ENCODE results near the gene SLC6A9. TPM values are rescaled to one million over a fixed set of nuclear protein-coding genes. Genes with fewer than 3 reads are reported as not detected.

The SLC6A9 gene
- polyA plus RNA-seq, 2 of the 4 experiments (the other 2 are of a cell fraction): 9.0 to 17.7 TPM

DNA sequence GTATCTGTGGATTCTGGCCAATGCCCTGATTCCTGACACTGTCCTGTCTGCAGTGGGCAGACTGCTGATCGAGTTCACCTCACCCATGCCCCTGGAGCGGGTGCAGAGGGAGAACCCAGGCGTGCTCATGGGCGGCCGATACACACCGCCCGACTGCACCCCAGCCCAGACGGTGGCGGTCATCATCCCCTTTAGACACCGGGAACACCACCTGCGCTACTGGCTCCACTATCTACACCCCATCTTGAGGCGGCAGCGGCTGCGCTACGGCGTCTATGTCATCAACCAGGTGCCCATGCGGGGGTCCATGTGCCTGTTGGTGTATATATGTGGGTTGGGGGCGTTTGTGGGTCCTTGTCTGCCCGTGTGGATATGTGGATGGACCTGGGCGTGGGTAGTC is 49.6 kb downstream of the SLC6A9 start:
- H3K9me3 ChIP-seq: no peaks in the 10 kb centered on the region
- H3K4me2 ChIP-seq: no peak overlapping the region
- DNase-seq (ENCODE audit: low read depth in 1 of 2, low spot score in 1 of 2) (no peak), ATAC-seq (no peak), FAIRE-seq (no peak)
- H3K4me3 ChIP-seq: no peak overlapping the region
- TF ChIP-seq CBX8 (IDR thresholded peaks at IDR 0.05) (no peak), RFX5 (IDR thresholded peaks at IDR 0.05) (no peak), RARB (CRISPR knock-in tag; IDR thresholded peaks at IDR 0.05) (no peak)
- TF ChIP-seq, protein P1, sequence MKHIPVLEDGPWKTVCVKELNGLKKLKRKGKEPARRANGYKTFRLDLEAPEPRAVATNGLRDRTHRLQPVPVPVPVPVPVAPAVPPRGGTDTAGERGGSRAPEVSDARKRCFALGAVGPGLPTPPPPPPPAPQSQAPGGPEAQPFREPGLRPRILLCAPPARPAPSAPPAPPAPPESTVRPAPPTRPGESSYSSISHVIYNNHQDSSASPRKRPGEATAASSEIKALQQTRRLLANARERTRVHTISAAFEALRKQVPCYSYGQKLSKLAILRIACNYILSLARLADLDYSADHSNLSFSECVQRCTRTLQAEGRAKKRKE (CRISPR knock-in tag; IDR thresholded peaks at IDR 0.05; ENCODE audit: low read depth): no peak
- peaks cover 35% of the 10 kb centered on the region; the same call in 1 of the 3 replicates for H3K4me1 ChIP-seq
- H3K27ac ChIP-seq: no peak overlapping the region
- WGBS (ENCODE audit: missing lambda C conversion rate): 91% methylated on average over 13 of the region's 20 CpGs
- POLR2A ChIA-PET: no interaction called here
- CTCF ChIA-PET: no interaction called here

- Histone ChIP-seq H3K4me3 (no peak overlapping the region), H3K9me3 (no peaks in the 10 kb centered on the region), H3K4me2 (peak overlapping the region; percentile 91; the same call in 1 of the 3 replicates), H3K27ac (peak overlapping the region in 1 of 2 experiments; percentile 100; a peak in 2 of 6 replicates), H3K4me1 (peaks cover 34% of the 10 kb centered on the region; the same call in 1 of the 3 replicates)
- FAIRE-seq (no peak), DNase-seq (ENCODE audit: low read depth in 1 of 2, low spot score in 1 of 2) (no peak), ATAC-seq (no peak)
- CTCF ChIA-PET: no interaction called here
- WGBS (ENCODE audit: missing lambda C conversion rate): 98% methylated on average over 14 of the region's 20 CpGs
- POLR2A ChIA-PET: no interaction called here
- TF ChIP-seq RAD21 (conservative IDR thresholded peaks at IDR 0.05 in 1 of 2, IDR thresholded peaks at IDR 0.05 in 1 of 2) (no peak), SMC3 (IDR thresholded peaks at IDR 0.05) (no peak), MAZ (IDR thresholded peaks at IDR 0.05; ENCODE audit: borderline replicate concordance, low read depth, low read length) (no peak), SREBF2 (IDR thresholded peaks at IDR 0.05) (no peak), CBX2 (IDR thresholded peaks at IDR 0.05; ENCODE audit: borderline replicate concordance, low read depth) (no peak)
Observed at GRCh38 chr1:43981135-43981491, 50.1 kb downstream of the SLC6A9 start.

DNA sequence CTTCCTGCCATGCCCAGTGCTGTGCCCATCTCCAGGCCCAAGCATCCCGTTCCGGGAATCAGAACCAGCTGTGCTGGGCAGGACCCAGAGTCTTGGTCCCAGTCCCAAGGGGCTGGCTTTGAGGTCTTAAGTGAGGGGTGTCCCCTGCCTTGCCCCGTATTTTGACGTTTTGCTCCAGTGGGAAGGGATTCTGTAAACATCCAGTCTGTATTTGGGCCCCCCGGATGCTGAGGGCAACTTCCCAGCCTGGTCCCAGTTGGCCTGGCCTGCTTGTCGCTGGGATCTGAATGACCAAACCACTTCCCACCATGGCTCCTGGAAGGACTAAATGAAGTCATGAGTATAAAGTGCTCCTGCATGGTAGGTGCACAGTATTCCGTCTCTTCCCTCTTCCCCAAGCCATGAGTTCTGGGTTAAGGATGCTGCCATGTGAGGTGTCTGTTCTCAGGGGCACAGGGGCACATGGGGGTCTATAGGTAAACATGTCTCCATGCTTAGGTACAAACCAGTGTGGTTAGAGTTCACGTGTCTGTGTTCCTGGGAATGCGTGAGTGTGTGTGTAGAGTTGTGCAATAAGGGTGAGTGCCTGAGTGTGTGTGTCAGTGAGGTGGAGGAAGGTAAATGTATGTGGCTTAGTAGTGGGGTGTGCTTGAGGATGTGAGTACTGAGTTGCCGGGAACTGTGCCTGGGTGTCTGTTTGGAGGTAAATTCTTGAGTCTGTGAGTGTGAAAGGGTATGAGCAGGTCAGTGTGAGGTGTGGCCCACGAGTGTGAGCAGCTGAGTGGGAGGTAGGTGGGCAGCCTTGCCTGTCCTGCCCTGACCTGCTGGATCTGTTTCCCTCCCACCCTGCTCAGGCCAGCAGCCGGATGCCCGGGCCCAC is 50.8 kb downstream of the SLC6A9 start:
- CTCF ChIA-PET: no interaction called here
- no peak for FAIRE-seq
- Histone ChIP-seq H3K27ac (peak overlapping the region; percentile 84 to 100), H3K4me3 (peak overlapping the region; percentile 95), H3K9me3 (no peaks in the 10 kb centered on the region), H3K4me1 (peaks cover 34% of the 10 kb centered on the region; the same call in 2 of the 3 replicates), H3K4me2 (peak overlapping the region; percentile 91)
- DNase-seq (ENCODE audit: low read depth in 1 of 2, low spot score in 1 of 2): no peak
- ATAC-seq: no peak
- 83% methylated on average over 11 of the region's 13 CpGs for WGBS (ENCODE audit: missing lambda C conversion rate)
- TF ChIP-seq NR3C1 (IDR thresholded peaks at IDR 0.05) (no peak), ZSCAN20 (CRISPR knock-in tag; IDR thresholded peaks at IDR 0.05) (no peak), CEBPB (IDR thresholded peaks at IDR 0.05) (peak in 1 of 2 experiments; percentile 46; a peak in 1 of 4 replicates), HOXB5 (CRISPR knock-in tag; IDR thresholded peaks at IDR 0.05) (no peak)
- POLR2A ChIA-PET: no interaction called here

- ChIA-PET CTCF (no interaction called here), POLR2A (no interaction called here)
- H3K27ac ChIP-seq: peak overlapping the region; percentile 84 to 100
- no CpG with 5 or more reads among the region's 45 CpGs for WGBS (ENCODE audit: missing lambda C conversion rate)
- no peaks in the 10 kb centered on the region for H3K9me3 ChIP-seq
- H3K4me2 ChIP-seq: peak overlapping the region; percentile 91
- FAIRE-seq (no peak), ATAC-seq (peak; percentile 25 to 35; a peak in 4 of 6 replicates), DNase-seq (ENCODE audit: low read depth in 1 of 2, low spot score in 1 of 2) (peak in 1 of 2 experiments; percentile 33)
- peak overlapping the region; percentile 95 for H3K4me3 ChIP-seq
- no peak for TF ChIP-seq CBX8 (IDR thresholded peaks at IDR 0.05)
- TF ChIP-seq FOSL2 (IDR thresholded peaks at IDR 0.05): no peak
- no peak for TF ChIP-seq FOSL2 (CRISPR knock-in tag; IDR thresholded peaks at IDR 0.05)
- peak; percentile 14; the same call in 1 of the 2 replicates for TF ChIP-seq POLR2A (IDR thresholded peaks at IDR 0.05; ENCODE audit: low read length)
- TF ChIP-seq MYC (IDR thresholded peaks at IDR 0.05; ENCODE audit: borderline replicate concordance, low read length): peak; percentile 70; the same call in 1 of the 2 replicates
- no peak for TF ChIP-seq HDAC2 (IDR thresholded peaks at IDR 0.05)
- TF ChIP-seq, protein P2, sequence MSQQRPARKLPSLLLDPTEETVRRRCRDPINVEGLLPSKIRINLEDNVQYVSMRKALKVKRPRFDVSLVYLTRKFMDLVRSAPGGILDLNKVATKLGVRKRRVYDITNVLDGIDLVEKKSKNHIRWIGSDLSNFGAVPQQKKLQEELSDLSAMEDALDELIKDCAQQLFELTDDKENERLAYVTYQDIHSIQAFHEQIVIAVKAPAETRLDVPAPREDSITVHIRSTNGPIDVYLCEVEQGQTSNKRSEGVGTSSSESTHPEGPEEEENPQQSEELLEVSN (IDR thresholded peaks at IDR 0.05; ENCODE audit: borderline replicate concordance, low read depth): peak; percentile 64; the same call in 1 of the 2 replicates
- TF ChIP-seq, protein P3, sequence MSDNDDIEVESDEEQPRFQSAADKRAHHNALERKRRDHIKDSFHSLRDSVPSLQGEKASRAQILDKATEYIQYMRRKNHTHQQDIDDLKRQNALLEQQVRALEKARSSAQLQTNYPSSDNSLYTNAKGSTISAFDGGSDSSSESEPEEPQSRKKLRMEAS (IDR thresholded peaks at IDR 0.05): peak; percentile 95
- TF ChIP-seq FOXS1 (CRISPR knock-in tag; IDR thresholded peaks at IDR 0.05): no peak
- H3K4me1 ChIP-seq: peaks cover 34% of the 10 kb centered on the region; the same call in 2 of the 3 replicates
Observed at GRCh38 chr1:43979528-43980254, 51.6 kb downstream of the SLC6A9 start.
